ENCODE results near the gene PKN3.
"Not testable (repeated sequence)": the region's sequence is repeated elsewhere in the genome, so short reads cannot be mapped to it uniquely, and the experiment has no call there.

Gene PKN3

DNA sequence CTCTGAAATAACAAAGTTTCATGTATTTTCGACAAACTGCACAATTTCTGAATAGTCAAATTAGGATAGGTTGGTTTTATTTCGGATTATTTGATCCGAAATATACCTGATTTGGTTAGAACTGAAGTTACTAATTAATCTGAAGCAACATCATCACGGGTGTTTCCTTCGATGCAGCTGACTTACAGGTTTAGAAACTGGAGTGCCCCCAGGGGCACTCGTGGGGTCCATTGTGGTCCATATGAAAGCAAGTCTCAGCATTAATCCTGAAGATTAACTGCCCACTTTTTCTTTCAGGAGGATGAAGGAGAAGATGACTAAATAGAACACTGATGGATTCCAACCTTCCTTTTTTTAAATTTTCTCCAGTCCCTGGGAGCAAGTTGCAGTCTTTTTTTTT is 8.0 kb upstream of the PKN3 start:
- no peak for DNase-seq

- no peak for DNase-seq
These were observed 5.2 kb upstream of the PKN3 start for GRCh38 chr9:128696923-128697707.

GRCh38 chr9:128699096-128699795 is 3.1 kb upstream of the PKN3 start:
- DNase-seq: not testable (repeated sequence)

DNA sequence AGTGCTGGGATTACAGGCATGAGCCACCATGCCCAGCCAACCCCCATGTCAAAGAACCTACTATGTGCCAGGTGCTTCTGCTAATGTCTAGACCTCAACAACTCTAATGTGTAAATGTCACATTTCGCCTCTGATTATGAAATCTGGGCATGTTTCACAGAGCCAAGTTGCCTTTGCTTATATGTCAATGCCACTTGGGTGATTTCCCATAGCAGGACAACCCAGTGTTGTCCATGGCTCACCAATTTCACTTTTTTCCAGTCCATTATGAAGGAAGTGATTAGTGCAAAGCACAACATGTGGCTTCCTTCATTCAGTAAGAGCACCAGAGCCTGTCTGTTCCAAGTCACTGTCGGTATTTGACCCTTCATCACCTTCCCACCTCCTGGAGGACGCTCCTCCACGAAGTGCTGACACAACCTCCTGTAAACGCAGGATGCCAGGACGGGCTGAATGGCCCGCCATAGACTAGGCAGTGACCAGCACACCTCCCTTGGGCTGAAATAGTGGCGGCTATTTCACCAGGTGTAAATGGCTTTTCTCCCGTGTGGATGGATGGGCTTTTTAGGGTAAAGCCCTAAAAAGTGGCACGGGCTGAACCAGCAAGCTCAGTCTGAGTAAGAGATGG is 962 bp upstream of the PKN3 start:
- no peak for DNase-seq

DNA sequence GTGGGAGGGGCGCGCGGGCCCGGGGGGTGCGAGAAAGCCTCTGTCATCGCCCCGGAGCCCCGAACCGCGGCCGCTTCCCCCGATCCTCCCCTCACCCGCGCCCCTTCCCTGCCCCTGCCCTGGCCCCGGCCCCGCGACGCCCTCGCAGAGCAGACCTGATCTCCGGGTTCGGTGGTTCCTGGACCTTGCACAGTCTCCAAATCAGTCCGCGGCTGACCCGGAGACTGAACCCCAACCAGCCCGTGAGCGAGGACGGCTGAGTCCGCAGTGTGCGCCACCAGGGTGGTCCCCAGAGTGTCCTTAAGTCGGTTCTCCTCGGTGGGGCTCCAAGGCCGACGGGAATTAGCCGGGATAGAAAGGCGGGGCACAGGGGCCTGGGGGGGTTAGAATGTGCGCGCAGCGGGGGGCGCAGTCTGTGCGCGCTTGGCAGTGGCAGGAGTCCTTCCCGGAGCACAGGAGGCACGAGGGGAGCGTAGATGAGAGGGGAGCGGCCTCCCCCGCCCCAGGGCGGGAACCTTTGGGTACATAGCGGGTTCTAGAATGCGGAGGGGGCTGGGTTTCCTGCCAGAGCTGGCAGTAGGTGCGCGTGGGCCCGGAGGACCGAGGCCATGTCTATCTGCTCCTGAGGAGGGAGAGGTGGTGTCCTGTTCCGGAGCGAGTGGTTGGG is 779 bp downstream of the PKN3 start:
- DNase-seq: no peak

- no peak for DNase-seq
These were observed 1.5 kb downstream of the PKN3 start for GRCh38 chr9:128703616-128704355.

- DNase-seq: no peak
These were observed 2.0 kb downstream of the PKN3 start for GRCh38 chr9:128704356-128704670.

DNA sequence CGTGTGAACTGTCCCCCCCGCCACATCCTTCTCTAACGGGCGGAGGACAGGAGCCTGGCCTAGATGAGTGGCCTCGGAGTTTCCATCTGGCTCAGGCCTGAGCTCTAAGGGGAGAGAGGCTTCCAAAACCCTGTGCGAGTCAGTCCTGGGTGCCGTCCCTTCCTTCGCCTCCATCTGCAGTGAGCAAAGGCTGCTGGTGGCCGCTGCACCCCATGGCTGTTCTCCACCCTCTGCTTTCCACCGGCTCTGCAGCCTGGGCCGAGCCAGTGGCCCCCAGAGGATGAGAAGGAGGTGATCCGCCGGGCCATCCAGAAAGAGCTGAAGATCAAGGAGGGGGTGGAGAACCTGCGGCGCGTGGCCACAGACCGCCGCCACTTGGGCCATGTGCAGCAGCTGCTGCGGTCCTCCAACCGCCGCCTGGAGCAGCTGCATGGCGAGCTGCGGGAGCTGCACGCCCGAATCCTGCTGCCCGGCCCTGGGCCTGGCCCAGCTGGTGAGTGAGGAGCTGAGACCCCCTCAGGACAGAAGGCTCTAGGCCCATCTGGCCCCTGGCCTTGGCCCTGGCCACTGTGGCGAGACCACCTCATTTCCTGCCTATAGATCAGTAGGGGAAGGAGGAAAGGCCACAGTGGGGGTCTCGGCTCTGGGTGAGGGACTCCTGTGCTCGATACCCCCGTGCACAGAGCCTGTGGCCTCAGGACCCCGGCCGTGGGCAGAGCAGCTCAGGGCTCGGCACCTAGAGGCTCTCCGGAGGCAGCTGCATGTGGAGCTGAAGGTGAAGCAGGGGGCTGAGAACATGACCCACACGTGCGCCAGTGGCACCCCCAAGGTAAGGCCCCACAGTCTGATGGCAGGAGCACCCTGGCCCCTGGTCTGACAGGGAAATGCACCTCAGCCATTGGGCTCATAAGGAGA is 3.0 kb downstream of the PKN3 start:
- no peak for DNase-seq

- DNase-seq: no peak
These were observed 3.7 kb downstream of the PKN3 start for GRCh38 chr9:128706045-128706444.

GRCh38 chr9:128706671-128707381 is 4.5 kb downstream of the PKN3 start:
- DNase-seq: no peak

- DNase-seq: no peak
These were observed 5.1 kb downstream of the PKN3 start for GRCh38 chr9:128707446-128707845.

DNA sequence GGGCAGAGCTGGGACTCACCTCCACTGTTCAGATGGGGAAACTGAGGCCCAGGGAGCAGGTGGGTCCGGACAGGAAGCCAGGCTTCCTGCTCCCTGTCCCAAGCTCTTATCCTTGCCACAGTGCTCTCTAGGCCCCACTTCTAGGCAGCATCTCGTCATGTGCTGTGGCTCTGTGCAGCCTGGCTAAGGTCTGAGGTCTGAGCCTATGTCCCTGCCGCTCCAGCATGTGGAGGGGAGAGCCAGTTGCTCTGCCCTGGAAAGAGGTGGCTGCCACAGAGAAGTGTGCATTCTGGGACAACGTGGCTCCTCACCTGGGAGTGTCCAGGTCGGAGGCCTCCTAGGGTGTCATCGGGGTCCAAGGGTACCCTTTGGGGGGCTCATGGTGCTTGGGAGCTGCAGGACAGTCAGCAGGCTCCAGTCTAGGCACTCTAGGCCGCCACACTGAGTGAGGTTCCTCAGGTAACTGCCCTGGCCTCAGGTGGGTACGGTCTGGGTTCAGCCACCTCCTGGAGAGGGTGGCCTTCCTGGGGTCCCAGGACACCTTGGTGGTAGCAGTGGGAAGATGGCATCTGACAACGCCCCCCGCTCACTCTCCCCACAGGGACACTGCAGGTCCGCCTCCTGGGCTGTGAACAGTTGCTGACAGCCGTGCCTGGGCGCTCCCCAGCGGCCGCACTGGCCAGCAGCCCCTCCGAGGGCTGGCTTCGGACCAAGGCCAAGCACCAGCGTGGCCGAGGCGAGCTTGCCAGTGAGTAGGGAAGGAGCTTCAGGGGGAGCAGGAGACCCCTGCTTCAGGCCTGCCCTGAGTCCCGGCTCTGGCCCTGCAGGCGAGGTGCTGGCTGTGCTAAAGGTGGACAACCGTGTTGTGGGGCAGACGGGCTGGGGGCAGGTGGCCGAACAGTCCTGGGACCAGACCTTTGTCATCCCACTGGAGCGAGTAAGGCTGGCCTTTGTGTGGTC is 10.4 kb downstream of the PKN3 start:
- no peak for DNase-seq

- no peak for DNase-seq
These were observed 11.1 kb downstream of the PKN3 start for GRCh38 chr9:128713411-128713780.

DNA sequence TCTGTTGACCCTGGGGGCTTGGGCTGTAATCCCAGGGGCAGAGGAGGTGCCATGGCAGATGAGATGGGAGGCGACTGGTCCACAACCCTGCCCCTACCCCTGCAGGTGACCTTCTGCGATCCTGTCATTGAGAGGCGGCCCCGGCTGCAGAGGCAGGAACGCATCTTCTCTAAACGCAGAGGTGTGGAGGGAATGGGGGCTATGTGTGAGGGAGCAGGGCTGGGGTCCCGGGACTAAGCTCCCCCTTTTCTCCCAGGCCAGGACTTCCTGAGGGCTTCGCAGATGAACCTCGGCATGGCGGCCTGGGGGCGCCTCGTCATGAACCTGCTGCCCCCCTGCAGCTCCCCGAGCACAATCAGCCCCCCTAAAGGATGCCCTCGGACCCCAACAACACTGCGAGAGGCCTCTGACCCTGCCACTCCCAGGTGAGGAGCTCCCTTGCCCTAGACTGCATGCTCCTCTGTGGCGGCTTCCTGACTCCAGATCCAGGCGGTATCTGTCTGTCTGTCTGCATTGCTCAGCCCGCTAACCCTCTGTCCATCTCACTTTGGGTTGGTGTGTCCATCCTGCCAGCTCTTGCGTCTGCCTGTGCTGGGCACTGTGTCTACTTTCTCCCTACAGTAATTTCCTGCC is 11.8 kb downstream of the PKN3 start:
- no peak for DNase-seq

- DNase-seq: no peak
These were observed 12.5 kb downstream of the PKN3 start for GRCh38 chr9:128714586-128715435.

DNA sequence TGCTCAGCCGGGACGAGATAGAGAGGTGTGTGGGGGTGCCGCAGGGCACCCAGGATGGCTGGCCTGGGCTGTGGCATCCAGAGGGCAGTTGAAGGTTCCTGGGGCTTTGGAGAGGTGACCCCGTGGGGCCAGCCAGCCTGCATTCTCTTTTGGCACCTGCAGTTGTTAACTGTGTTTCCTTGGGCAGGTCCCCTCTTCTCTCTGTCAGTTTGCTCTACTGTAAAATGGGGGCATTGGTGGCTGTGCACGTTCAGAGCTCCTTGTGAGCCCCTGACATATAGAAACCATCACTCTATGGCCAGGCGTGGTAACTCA is 13.1 kb downstream of the PKN3 start:
- DNase-seq: no peak

DNA sequence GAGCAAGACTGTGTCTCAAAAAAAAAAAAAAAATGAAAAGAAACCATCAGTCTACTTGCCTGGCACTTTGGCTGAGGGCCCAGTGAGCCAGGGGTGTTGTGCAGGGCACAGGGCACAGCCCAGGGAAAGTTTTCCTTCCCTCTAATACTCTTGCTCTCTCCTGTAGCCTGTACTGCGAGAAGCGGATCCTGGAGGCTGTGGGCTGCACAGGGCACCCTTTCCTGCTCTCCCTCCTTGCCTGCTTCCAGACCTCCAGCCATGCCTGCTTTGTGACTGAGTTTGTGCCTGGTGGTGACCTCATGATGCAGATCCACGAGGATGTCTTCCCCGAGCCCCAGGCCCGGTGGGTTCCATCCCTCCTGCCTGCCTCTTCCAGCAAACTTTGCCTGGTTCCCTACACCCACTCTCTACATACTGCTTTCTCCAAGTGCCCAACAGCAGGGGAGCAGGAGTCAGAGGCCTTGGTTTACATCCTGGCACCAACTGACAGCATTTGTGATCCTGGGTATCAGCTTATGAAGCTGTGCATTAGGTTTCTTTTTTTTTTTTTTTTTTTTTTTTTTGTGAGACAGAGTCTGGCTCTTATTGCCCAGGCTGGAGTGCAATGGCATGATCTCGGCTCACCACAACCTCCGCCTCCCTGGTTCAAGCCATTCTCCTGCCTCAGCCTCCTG is 14.4 kb downstream of the PKN3 start:
- DNase-seq: no peak

- DNase-seq: no peak
These were observed 15.7 kb downstream of the PKN3 start for GRCh38 chr9:128718047-128718446.
